Neural progenitor cell (in vitro differentiated cells): ENCODE data around the gene RNF103. TPM values are rescaled to one million over a fixed set of nuclear protein-coding genes. Genes with fewer than 3 reads are reported as not detected.

Experiments
- DNase-seq: peaks from one replicate; pipeline ENCODE4 v3.0.0-alpha.2; 2016; ENCODE audit warnings: low spot score
- H2AFZ ChIP-seq: fragments of 200-600 bp; sonication (generic); replicated peaks from 2 replicates; pipeline ENCODE4 v1.6.1; 2016; ENCODE audit warnings: antibody characterized with exemption
- H3F3A ChIP-seq: fragments of 200-600 bp; sonication (generic); 2 replicates; pipeline ENCODE4 v1.6.1; 2016; ENCODE audit warnings: antibody characterized with exemption, low read depth
- H3K27ac ChIP-seq: fragments of 200-600 bp; sonication (generic); 2 replicates; pipeline ENCODE4 v1.5.1; 2016; ENCODE audit warnings: mild to moderate bottlenecking
- H3K27me3 ChIP-seq: fragments of 200-600 bp; sonication (generic); 2 replicates; pipeline ENCODE4 v1.6.1; 2016; ENCODE audit warnings: mild to moderate bottlenecking, moderate library complexity
- H3K36me3 ChIP-seq: fragments of 200-600 bp; sonication (generic); 2 replicates; pipeline ENCODE4 v1.5.1; 2016
- H3K4me1 ChIP-seq: fragments of 200-600 bp; sonication (generic); 2 replicates; pipeline ENCODE4 v1.6.1; 2016; ENCODE audit warnings: mixed run types
- H3K4me2 ChIP-seq: fragments of 200-600 bp; sonication (generic); 2 replicates; pipeline ENCODE4 v1.6.1; 2016
- H3K4me3 ChIP-seq: fragments of 200-600 bp; sonication (generic); 2 replicates; pipeline ENCODE4 v1.5.1; 2016
- H3K79me2 ChIP-seq: fragments of 200-600 bp; sonication (generic); 2 replicates; pipeline ENCODE4 v1.6.1; 2016; ENCODE audit warnings: low read depth
- H3K9ac ChIP-seq: fragments of 200-600 bp; sonication (generic); 2 replicates; pipeline ENCODE4 v1.6.1; 2016
- H3K9me3 ChIP-seq: fragments of 200-600 bp; sonication (generic); 2 replicates; pipeline ENCODE4 v1.5.1; 2016; ENCODE audit warnings: low read depth
- H4K20me1 ChIP-seq: fragments of 200-600 bp; sonication (generic); 2 replicates; pipeline ENCODE4 v1.6.1; 2016; ENCODE audit warnings: low read depth
- H3K27ac Mint-ChIP-seq: 3 replicates; pipeline ENCODE4 v1.8.0; 2021; ENCODE audit warnings: mixed read lengths
- H3K27me3 Mint-ChIP-seq: 2 replicates; pipeline ENCODE4 v1.8.0; 2022; ENCODE audit warnings: low read depth, mild to moderate bottlenecking, inconsistent platforms, moderate library complexity, mixed read lengths; ENCODE audit not compliant: insufficient read depth
- H3K36me3 Mint-ChIP-seq: 3 replicates; pipeline ENCODE4 v1.8.0; 2021; ENCODE audit warnings: mixed read lengths
- H3K4me1 Mint-ChIP-seq: 3 replicates; pipeline ENCODE4 v1.8.0; 2021; ENCODE audit warnings: mixed read lengths
- H3K4me3 Mint-ChIP-seq: 3 replicates; pipeline ENCODE4 v1.8.0; 2021; ENCODE audit warnings: mild to moderate bottlenecking, moderate library complexity, mixed read lengths
- H3K9me3 Mint-ChIP-seq: 3 replicates; pipeline ENCODE4 v1.8.0; 2020; ENCODE audit warnings: mixed read lengths
- EZH2 ChIP-seq: fragments of 200-600 bp; sonication (generic); IDR thresholded peaks from 2 replicates; pipeline ENCODE4 v1.6.1; 2017; ENCODE audit warnings: antibody characterized with exemption, mild to moderate bottlenecking, moderate library complexity
- EZH2phosphoT487 ChIP-seq: fragments of 200-600 bp; sonication (generic); IDR thresholded peaks from 2 replicates; pipeline ENCODE4 v1.6.1; 2017; ENCODE audit warnings: antibody characterized with exemption
- total RNA-seq: library from RNA; depleted of rRNA; stranded (reverse); fragments of >200 nt; gene quantifications from 2 replicates; pipeline ENCODE4 v1.2.3, GENCODE V29; 2015; ENCODE audit warnings: low replicate concordance
- TF ChIP-seq, protein P1 (sequence below): fragments of 200-600 bp; sonication (generic); IDR thresholded peaks from 2 replicates; pipeline ENCODE4 v1.5.1; 2017; ENCODE audit warnings: antibody characterized with exemption, mild to moderate bottlenecking

Gene RNF103
- total RNA-seq, 1 donor from 2014 or later: 26.5 TPM

GRCh38 chr2:86562922-86563649 is 60.6 kb downstream of the RNF103 start, which contains the start of gene CHMP3:
Gene CHMP3 (minus strand): TSS chr2:86563443. CDS start chr2:86563348, 95 bp downstream.
- DNase-seq: peak; percentile 96
- H4K20me1 ChIP-seq: no peaks in the 10 kb centered on the region
- Mint-ChIP-seq H3K36me3 (peaks cover 3% of the 10 kb centered on the region), H3K27me3 (peaks cover 5% of the 10 kb centered on the region), H3K4me1 (peaks cover 18% of the 10 kb centered on the region), H3K27ac (peak within 1 kb of the TSS; percentile 92), H3K9me3 (no peaks in the 10 kb centered on the region), H3K4me3 (peak within 1 kb of the TSS; percentile 93)
- peaks cover 7% of the 10 kb centered on the region for H3K4me1 ChIP-seq
- H3K4me2 ChIP-seq: peak within 1 kb of the TSS; percentile 88
- H3F3A ChIP-seq: peaks cover 11% of the 10 kb centered on the region
- peak within 1 kb of the TSS; percentile 76 for H3K4me3 ChIP-seq
- TF ChIP-seq, protein P1, sequence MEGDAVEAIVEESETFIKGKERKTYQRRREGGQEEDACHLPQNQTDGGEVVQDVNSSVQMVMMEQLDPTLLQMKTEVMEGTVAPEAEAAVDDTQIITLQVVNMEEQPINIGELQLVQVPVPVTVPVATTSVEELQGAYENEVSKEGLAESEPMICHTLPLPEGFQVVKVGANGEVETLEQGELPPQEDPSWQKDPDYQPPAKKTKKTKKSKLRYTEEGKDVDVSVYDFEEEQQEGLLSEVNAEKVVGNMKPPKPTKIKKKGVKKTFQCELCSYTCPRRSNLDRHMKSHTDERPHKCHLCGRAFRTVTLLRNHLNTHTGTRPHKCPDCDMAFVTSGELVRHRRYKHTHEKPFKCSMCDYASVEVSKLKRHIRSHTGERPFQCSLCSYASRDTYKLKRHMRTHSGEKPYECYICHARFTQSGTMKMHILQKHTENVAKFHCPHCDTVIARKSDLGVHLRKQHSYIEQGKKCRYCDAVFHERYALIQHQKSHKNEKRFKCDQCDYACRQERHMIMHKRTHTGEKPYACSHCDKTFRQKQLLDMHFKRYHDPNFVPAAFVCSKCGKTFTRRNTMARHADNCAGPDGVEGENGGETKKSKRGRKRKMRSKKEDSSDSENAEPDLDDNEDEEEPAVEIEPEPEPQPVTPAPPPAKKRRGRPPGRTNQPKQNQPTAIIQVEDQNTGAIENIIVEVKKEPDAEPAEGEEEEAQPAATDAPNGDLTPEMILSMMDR: no peak
- TF ChIP-seq EZH2phosphoT487 (no peak), EZH2 (no peak)
- H3K9ac ChIP-seq: peak within 1 kb of the TSS; percentile 92
- H2AFZ ChIP-seq: peak within 1 kb of the TSS; percentile 98
- no peaks in the 10 kb centered on the region for H3K9me3 ChIP-seq
- peaks cover 42% of the 10 kb centered on the region for H3K79me2 ChIP-seq
- no peaks in the 10 kb centered on the region for H3K27me3 ChIP-seq
- H3K36me3 ChIP-seq: no peaks in the 10 kb centered on the region
- peak within 1 kb of the TSS; percentile 98 for H3K27ac ChIP-seq

DNA sequence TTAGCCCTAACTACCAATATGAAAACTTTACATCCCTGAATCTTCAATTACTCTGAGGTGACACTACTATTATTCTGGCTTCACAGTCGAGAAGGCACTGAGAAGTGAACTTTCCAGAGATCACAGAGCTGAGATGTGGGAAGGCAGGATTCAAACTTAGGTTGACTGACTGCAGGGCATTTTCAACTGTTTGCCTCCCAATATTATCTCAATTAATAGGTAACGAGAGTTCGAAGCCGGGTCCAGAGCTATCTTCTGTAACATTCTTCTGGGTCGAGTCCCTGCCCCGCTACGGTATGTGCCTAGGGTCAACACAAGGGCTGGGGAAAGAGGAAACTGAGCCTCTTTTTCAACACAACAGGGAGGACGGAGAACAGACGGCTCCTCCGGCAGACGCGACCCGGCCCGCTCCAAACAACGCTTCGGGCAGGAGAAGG is 61.2 kb downstream of the RNF103 start:
- H3K9me3 ChIP-seq: no peaks in the 10 kb centered on the region
- TF ChIP-seq EZH2phosphoT487: no peak
- TF ChIP-seq EZH2: no peak
- TF ChIP-seq, protein P1: no peak
- no peak for DNase-seq
- H3K4me1 Mint-ChIP-seq: peaks cover 18% of the 10 kb centered on the region
- peak overlapping the region; percentile 88 for H3K4me2 ChIP-seq
- peaks cover 5% of the 10 kb centered on the region for H3K27me3 Mint-ChIP-seq
- peak overlapping the region; percentile 92 for H3K9ac ChIP-seq
- peaks cover 11% of the 10 kb centered on the region for H3F3A ChIP-seq
- H3K9me3 Mint-ChIP-seq: no peaks in the 10 kb centered on the region
- peak overlapping the region; percentile 98 for H3K27ac ChIP-seq
- H3K27ac Mint-ChIP-seq: peak overlapping the region; percentile 92
- peaks cover 3% of the 10 kb centered on the region for H3K36me3 Mint-ChIP-seq
- peak overlapping the region; percentile 76 for H3K4me3 ChIP-seq
- no peaks in the 10 kb centered on the region for H3K27me3 ChIP-seq
- peak overlapping the region; percentile 93 for H3K4me3 Mint-ChIP-seq
- H4K20me1 ChIP-seq: no peaks in the 10 kb centered on the region
- no peaks in the 10 kb centered on the region for H3K36me3 ChIP-seq
- peaks cover 48% of the 10 kb centered on the region for H3K79me2 ChIP-seq
- H2AFZ ChIP-seq: peak overlapping the region; percentile 98
- H3K4me1 ChIP-seq: peaks cover 7% of the 10 kb centered on the region

- Mint-ChIP-seq H3K9me3 (peaks cover 3% of the 10 kb centered on the region), H3K4me3 (no peak overlapping the region), H3K36me3 (peaks cover 12% of the 10 kb centered on the region), H3K4me1 (peaks cover 12% of the 10 kb centered on the region), H3K27ac (no peak overlapping the region), H3K27me3 (peaks cover 5% of the 10 kb centered on the region)
- DNase-seq: no peak
- H3K4me1 ChIP-seq: peaks cover 7% of the 10 kb centered on the region
- TF ChIP-seq, protein P1: no peak
- TF ChIP-seq EZH2: no peak
- no peak for TF ChIP-seq EZH2phosphoT487
- no peak overlapping the region for H3K27ac ChIP-seq
- no peak overlapping the region for H3K9ac ChIP-seq
- no peaks in the 10 kb centered on the region for H3K9me3 ChIP-seq
- H4K20me1 ChIP-seq: no peaks in the 10 kb centered on the region
- H3K79me2 ChIP-seq: peaks cover 75% of the 10 kb centered on the region
- H3K4me2 ChIP-seq: no peak overlapping the region
- H3K36me3 ChIP-seq: no peaks in the 10 kb centered on the region
- no peak overlapping the region for H2AFZ ChIP-seq
- H3F3A ChIP-seq: peaks cover 7% of the 10 kb centered on the region
- H3K27me3 ChIP-seq: no peaks in the 10 kb centered on the region
- no peak overlapping the region for H3K4me3 ChIP-seq
These were observed 65.8 kb downstream of the RNF103 start for GRCh38 chr2:86557836-86558235.
